ENCODE measurements around the gene HP1BP3.
"Not testable (repeated sequence)": the region's sequence is repeated elsewhere in the genome, so short reads cannot be mapped to it uniquely, and the experiment has no call there.

Gene HP1BP3

GRCh38 chr1:20727746-20728316 lies 59.3 kb downstream of the HP1BP3 start:
- no peak for DNase-seq (ENCODE audit: low read depth in 2 of 2)

- no peak for DNase-seq (ENCODE audit: low read depth in 2 of 2)
Measured at GRCh38 chr1:20726932-20727745, 60.0 kb downstream of the HP1BP3 start.

GRCh38 chr1:20726118-20726911 lies 60.8 kb downstream of the HP1BP3 start:
- no peak for DNase-seq (ENCODE audit: low read depth in 2 of 2)

GRCh38 chr1:20725189-20726117 lies 61.7 kb downstream of the HP1BP3 start:
- no peak for DNase-seq (ENCODE audit: low read depth in 2 of 2)

GRCh38 chr1:20724364-20725188 lies 62.5 kb downstream of the HP1BP3 start:
- no peak for DNase-seq (ENCODE audit: low read depth in 2 of 2)

- no peak for DNase-seq (ENCODE audit: low read depth in 2 of 2)
Measured at GRCh38 chr1:20723537-20724363, 63.4 kb downstream of the HP1BP3 start.

- DNase-seq (ENCODE audit: low read depth in 2 of 2): no peak
Measured at GRCh38 chr1:20723159-20723536, 64.0 kb downstream of the HP1BP3 start.

- DNase-seq (ENCODE audit: low read depth in 2 of 2): no peak
Measured at GRCh38 chr1:20721117-20722061, 65.7 kb downstream of the HP1BP3 start.

GRCh38 chr1:20720631-20721091 lies 66.4 kb downstream of the HP1BP3 start:
- no peak for DNase-seq (ENCODE audit: low read depth in 2 of 2)

GRCh38 chr1:20719871-20720620 lies 67.1 kb downstream of the HP1BP3 start:
- no peak for DNase-seq (ENCODE audit: low read depth in 2 of 2)

- no peak for DNase-seq (ENCODE audit: low read depth in 2 of 2)
Measured at GRCh38 chr1:20719261-20719660, 67.8 kb downstream of the HP1BP3 start.

- not testable (repeated sequence) for DNase-seq (ENCODE audit: low read depth in 2 of 2)
Measured at GRCh38 chr1:20718343-20718882, 68.7 kb downstream of the HP1BP3 start.

GRCh38 chr1:20717452-20718342 lies 69.4 kb downstream of the HP1BP3 start, which contains the start of gene KIF17:
Gene KIF17 (minus strand): TSS chr1:20718007. CDS start chr1:20717706, 301 bp downstream.
- peak in 1 of 2 donors; percentile 46 for DNase-seq (ENCODE audit: low read depth in 2 of 2)

GRCh38 chr1:20716232-20716631 lies 70.9 kb downstream of the HP1BP3 start:
- no peak for DNase-seq (ENCODE audit: low read depth in 2 of 2)

- no peak for DNase-seq (ENCODE audit: low read depth in 2 of 2)
Measured at GRCh38 chr1:20715406-20715805, 71.7 kb downstream of the HP1BP3 start.

GRCh38 chr1:20713440-20713839 lies 73.7 kb downstream of the HP1BP3 start:
- no peak for DNase-seq (ENCODE audit: low read depth in 2 of 2)

Measured in stimulated activated CD4-positive, alpha-beta T cell treated with anti-CD3 and anti-CD28 coated beads, Interleukin-15, amount 100 ng/mL, for 48 hours (primary cell).